KOPT-K1 (cell line): ENCODE data around the gene SLC12A3.

ENCODE experiments used
- H3K27ac ChIP-seq: fragments of 200-600 bp; sonication (generic); 2 replicates; pipeline ENCODE4 v1.5.1; 2016; ENCODE audit warnings: antibody characterized with exemption, mild to moderate bottlenecking, low read depth, low read length; ENCODE audit not compliant: poor library complexity, severe bottlenecking
- H3K36me3 ChIP-seq: fragments of 200-600 bp; sonication (generic); 2 replicates; pipeline ENCODE4 v1.5.1; 2017; ENCODE audit warnings: antibody characterized with exemption, mild to moderate bottlenecking, low read length, moderate library complexity; ENCODE audit not compliant: insufficient read depth
- H3K9me3 ChIP-seq: fragments of 200-600 bp; sonication (generic); 2 replicates; pipeline ENCODE4 v1.5.1; 2017; ENCODE audit warnings: antibody characterized with exemption, low read length, mild to moderate bottlenecking; ENCODE audit not compliant: insufficient read depth, poor library complexity, severe bottlenecking

Gene SLC12A3

DNA sequence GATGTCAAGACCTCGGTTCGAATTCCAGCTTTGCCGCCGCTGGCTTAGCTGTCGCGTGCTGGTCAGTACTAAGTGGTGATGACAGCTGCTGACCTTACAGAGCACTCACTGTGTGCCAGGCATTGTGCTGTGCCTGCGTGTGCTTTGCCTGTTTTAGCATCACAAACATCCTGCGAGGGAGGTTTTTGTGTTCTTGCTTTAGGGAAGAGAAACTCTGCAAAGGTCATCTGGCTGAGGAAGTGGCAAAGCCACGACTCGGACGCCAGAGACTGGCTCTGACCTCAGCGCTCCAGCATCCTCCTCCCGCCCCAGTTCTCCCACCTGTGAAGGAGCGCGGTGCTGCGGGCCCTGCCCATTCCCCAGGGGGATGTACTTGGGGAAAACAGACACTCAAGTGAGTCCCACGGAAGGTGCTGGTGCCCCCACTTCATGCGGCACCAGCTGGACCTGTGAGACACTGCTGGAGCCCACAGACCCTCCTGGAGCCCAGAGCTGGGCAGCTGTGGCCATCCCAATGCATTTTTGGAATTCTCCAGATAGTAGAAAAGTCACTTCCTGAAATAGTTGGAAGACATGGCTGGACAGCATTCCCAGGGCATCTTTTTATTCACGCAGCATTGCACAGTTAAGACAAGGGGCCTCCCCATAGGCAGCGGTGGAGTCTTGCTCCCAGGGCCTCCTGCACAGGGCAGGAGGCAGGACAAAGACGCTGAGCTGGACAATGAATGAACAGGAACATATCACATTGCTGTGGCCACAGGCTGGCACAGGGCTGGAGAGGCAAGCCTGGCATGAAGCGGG is 47.0 kb downstream of the SLC12A3 start:
- no peak overlapping the region for H3K27ac ChIP-seq
- H3K36me3 ChIP-seq = no peaks in the 10 kb centered on the region
- H3K9me3 ChIP-seq = no peaks in the 10 kb centered on the region

- Histone ChIP-seq H3K27ac (no peak overlapping the region), H3K36me3 (no peaks in the 10 kb centered on the region), H3K9me3 (no peaks in the 10 kb centered on the region)
These were observed 48.0 kb downstream of the SLC12A3 start for GRCh38 chr16:56912746-56913708.

DNA sequence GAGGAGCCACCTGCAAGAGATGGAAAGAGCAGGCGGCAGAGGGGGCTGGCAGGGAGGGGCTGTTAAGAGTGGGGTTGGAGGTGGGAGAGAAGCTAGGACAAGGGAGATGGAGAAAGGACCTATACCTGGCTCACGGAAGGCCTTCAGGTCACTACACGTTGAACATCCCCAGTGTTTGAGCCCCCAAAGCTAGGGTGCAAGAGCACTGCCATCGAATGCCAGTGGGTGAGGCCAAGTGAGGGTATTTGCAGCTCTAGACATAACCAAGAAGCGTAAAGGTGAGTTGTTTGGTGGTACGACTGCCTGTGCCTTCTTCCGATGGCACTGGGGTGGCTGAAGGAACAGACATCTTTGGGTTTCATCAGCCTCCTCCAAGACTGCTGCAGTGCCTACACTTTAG is 49.9 kb downstream of the SLC12A3 start:
- Histone ChIP-seq H3K27ac (no peak overlapping the region), H3K36me3 (no peaks in the 10 kb centered on the region), H3K9me3 (no peaks in the 10 kb centered on the region)

- H3K9me3 ChIP-seq = no peaks in the 10 kb centered on the region
- no peak overlapping the region for H3K27ac ChIP-seq
- no peaks in the 10 kb centered on the region for H3K36me3 ChIP-seq
These were observed 50.5 kb downstream of the SLC12A3 start for GRCh38 chr16:56915336-56916119.

- Histone ChIP-seq H3K9me3 (no peaks in the 10 kb centered on the region), H3K27ac (peak overlapping the region; percentile 72), H3K36me3 (no peaks in the 10 kb centered on the region)
These were observed 51.8 kb downstream of the SLC12A3 start for GRCh38 chr16:56916571-56917403.

DNA sequence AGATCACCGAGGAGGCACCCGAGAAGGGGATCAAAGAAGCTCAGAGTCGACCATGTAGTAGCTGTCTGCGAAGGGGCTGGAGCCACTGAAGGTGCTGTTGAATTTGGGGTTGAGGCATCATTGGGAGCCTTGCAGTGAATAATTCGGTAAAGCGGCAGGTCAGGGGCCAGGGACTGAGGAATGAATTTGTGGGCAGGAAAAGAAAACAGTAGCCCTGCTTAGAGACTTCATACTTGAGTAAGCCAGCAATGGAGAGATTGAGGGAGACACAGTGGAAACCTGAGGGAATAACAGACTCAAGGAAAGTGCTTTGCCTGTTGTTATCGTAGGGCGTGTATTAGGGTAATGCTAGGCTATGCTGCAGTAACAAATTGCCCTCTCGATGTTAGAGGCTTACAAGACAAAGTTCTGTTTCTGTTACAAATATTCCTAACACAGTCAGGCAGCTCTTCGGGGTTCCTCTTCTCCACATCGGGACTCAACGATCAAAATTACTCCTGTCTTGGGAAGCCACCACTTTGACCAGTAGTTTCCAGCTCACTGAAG is 53.5 kb downstream of the SLC12A3 start:
- Histone ChIP-seq H3K36me3 (no peaks in the 10 kb centered on the region), H3K27ac (no peak overlapping the region), H3K9me3 (no peaks in the 10 kb centered on the region)

GRCh38 chr16:56919099-56919800 is 54.2 kb downstream of the SLC12A3 start:
- no peaks in the 10 kb centered on the region for H3K9me3 ChIP-seq
- H3K36me3 ChIP-seq = no peaks in the 10 kb centered on the region
- no peak overlapping the region for H3K27ac ChIP-seq

DNA sequence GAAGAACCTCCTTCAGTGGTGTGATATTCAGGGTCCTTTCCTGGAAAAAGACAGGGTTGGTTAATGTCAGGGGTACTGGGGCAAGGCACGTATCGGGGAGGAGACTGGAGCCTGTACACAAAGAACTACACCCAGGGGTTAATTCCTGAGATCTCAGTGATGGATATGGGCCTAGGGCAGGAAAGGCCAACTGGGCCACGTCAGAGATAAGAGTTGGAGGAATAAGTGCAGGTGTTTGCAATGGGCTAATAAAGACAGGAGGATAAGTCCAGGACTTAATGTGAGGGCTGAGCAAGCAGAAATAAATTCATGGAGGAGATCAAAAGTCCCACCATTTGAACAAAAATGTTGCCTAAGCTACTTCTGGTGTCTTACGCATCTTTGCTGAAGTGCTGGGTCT is 56.6 kb downstream of the SLC12A3 start:
- H3K9me3 ChIP-seq = no peaks in the 10 kb centered on the region
- H3K27ac ChIP-seq = no peak overlapping the region
- H3K36me3 ChIP-seq = no peaks in the 10 kb centered on the region

DNA sequence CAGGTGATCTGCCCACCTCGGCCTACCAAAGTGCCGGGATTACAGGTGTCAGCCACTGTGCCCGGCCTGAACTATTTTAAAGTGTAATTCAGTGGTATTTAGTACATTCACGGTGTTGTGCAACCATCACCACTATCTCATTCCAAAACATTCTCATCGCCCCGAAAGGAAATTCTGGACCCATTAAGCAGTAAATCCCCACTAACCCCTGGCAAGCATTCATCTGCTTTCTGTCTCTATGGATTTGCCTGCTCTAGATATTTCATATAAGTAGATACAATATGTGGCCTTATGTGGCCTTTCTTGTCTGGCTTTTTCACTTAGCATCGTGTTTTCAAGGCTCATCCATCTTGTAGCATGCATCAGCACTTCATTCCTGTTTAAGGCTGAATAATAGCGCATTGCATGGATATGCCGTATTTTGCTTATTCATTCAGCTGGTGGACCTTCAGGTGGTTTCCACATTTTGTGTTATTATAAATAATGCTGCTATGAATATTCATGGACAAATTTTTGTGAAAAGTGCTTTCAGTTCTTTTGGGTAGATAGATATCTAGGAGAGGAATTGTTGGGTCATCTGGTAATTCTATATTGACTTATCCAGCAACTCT is 58.6 kb downstream of the SLC12A3 start:
- H3K27ac ChIP-seq = no peak overlapping the region
- no peaks in the 10 kb centered on the region for H3K36me3 ChIP-seq
- H3K9me3 ChIP-seq = no peaks in the 10 kb centered on the region

DNA sequence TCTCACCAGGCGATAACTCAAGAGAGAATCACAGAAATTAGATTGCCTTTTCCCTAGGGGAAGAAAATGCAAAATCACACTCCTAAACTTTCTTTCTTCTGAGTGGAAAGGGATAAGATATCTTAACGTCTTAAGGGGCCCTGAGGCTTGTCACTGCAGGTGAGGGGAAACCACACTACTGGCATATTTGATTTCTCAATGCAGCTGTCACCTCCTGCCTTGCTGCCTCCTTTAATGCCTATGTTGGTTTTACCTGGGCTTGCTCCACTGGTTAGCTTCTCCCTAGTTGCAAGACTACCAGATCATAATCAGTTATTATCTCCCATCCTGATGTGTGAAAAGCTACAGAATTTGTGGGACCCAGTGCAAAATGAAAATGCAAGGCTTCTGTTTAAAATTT is 62.5 kb downstream of the SLC12A3 start:
- Histone ChIP-seq H3K9me3 (no peaks in the 10 kb centered on the region), H3K27ac (peak overlapping the region; percentile 56), H3K36me3 (no peaks in the 10 kb centered on the region)

- Histone ChIP-seq H3K36me3 (peaks cover 7% of the 10 kb centered on the region; the same call in 1 of the 2 replicates), H3K27ac (no peak overlapping the region), H3K9me3 (no peaks in the 10 kb centered on the region)
These were observed 64.6 kb downstream of the SLC12A3 start for GRCh38 chr16:56929639-56930038.

DNA sequence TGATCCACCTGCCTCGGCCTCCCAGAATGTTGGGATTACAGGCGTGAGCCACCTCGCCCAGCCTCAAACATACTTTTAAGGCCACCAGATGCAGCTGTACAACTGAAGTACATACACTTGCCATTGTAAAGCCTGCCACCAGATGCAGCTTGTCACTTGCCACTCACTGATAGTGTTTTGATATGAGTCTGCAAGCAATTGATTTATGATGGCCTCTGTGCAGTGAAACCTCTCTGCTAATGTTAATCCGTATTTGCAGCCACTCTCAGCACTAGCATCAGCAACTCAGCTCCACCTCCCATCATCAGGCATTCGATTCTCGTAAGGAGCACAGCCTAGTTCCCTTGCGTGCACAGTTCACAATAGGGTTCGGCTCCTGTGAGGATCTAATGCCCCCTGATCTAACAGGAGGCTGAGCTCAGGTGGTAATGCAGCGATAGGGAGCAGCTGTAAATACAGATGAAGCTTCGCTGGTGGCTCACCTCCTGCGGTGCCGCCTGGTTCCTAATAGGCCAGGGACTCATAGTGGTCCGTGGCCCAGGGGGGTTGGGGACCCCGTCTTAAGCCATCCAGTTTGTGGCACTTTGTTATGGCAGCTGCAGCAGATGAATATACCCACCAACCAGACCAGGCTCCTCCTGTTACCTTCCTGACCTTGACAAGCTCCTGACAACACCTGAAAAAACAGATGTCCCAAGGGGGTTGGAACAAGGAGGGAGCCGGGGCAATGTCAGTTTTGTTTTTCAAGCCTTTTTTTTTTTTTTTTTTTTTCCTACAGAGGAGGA is 65.7 kb downstream of the SLC12A3 start:
- H3K27ac ChIP-seq = peak overlapping the region; percentile 91
- H3K36me3 ChIP-seq = peaks cover 17% of the 10 kb centered on the region
- no peaks in the 10 kb centered on the region for H3K9me3 ChIP-seq
